GM12874 (cell line): ENCODE data around the gene KLHL3.

ENCODE experiments used
- TF ChIP-seq, protein P1 (sequence below): IDR thresholded peaks from 2 replicates; pipeline ENCODE4 v1.5.1; 2011; ENCODE audit warnings: low read depth, mild to moderate bottlenecking, control low read depth, low read length, moderate library complexity; ENCODE audit not compliant: insufficient read depth

The KLHL3 gene

DNA sequence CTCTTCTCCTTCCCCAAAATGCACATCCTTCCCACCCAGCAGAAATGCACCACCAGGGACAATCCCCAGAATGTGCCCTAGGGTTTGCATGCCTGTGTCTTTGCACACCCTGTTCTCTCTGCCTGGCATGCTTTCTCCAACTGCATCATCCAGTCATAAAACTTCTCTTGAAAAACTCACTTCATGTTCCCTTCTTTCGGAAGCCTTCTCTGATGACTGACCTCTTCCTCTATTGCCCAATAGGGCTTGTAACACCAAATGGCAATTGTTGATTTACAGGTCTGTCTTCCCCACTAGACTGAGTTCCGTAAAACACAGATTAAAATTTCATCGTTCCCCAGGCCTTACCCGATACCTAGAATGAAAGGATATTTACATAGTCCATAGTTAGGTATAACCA, 153.7 kb downstream of the KLHL3 start:
- TF ChIP-seq, protein P1, sequence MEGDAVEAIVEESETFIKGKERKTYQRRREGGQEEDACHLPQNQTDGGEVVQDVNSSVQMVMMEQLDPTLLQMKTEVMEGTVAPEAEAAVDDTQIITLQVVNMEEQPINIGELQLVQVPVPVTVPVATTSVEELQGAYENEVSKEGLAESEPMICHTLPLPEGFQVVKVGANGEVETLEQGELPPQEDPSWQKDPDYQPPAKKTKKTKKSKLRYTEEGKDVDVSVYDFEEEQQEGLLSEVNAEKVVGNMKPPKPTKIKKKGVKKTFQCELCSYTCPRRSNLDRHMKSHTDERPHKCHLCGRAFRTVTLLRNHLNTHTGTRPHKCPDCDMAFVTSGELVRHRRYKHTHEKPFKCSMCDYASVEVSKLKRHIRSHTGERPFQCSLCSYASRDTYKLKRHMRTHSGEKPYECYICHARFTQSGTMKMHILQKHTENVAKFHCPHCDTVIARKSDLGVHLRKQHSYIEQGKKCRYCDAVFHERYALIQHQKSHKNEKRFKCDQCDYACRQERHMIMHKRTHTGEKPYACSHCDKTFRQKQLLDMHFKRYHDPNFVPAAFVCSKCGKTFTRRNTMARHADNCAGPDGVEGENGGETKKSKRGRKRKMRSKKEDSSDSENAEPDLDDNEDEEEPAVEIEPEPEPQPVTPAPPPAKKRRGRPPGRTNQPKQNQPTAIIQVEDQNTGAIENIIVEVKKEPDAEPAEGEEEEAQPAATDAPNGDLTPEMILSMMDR = no peak

DNA sequence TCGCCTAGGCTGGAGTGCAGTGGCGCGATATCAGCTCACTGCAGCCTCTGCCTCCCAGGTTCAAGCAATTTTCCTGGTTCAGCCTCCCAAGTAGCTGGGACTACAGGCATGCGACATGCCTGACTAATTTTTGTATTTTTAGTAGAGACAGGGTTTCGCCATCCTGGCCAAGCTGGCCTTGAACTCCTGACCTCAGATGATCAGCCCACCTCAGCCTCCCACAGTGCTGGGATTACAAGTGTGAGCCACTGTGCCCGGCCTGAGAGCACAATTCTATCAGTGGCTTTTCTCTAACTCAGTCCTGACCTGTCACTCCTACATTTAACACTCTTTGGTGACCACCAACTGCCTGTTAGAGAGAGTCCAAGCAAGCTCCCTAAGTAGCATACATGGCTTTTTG, 154.1 kb downstream of the KLHL3 start:
- TF ChIP-seq, protein P1 = no peak

DNA sequence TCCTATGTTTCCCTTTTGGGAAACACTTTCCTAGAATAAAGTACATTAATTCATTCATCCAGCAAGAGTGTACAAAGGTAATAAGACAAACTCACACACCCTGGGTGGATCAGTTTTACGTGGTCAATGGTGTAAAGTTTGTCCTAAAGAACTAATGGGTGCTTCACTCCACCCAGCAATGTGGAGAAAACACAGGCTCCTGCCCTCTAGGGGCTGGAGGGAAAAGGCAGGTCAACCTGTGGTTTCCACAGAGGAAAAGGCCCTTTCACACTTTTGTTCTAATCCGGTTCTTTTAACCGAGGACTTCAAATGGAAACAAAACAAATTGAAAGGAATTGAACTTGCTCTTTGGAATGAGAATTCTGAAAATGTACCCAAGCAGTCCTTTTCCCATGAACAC, 155.9 kb downstream of the KLHL3 start:
- TF ChIP-seq, protein P1 = no peak

DNA sequence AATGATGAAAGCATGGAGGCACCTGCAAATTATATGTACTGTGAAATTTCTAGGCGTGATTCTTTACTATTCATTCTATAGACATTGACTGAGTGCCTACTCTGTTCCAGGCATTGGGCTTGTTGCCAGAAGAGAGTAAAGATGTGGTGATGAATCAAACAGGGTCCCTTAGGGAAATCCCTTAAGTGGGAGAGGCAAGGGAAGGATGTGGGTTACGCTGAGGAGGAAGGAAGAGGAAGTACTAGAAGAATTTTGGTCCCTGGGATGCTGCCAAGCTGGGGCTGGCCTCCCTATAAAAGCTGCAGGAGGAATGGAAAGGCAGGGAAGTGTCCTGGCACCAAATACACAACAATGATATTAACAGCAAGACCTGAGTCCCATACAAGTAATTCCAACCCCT, 160.0 kb downstream of the KLHL3 start:
- TF ChIP-seq, protein P1 = no peak

DNA sequence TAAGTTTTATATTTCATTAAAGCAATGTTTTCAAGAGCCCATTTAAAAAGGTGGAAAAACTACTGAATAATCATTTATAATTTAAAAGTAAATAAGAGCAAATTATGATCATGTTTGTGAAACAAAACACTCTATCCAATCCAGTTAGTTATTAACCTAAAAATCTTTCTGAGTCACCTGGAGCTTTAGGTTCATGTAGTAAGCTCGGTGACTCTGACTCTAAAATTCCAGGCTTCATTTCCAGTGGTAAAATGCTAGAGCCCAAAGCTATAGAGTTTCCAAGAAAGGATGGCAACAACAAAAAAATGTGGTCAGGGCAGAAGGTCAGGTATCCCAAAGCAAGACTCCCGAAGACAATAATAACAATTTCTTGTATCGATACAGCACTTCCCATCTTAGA, 160.7 kb downstream of the KLHL3 start:
- TF ChIP-seq, protein P1 = no peak

DNA sequence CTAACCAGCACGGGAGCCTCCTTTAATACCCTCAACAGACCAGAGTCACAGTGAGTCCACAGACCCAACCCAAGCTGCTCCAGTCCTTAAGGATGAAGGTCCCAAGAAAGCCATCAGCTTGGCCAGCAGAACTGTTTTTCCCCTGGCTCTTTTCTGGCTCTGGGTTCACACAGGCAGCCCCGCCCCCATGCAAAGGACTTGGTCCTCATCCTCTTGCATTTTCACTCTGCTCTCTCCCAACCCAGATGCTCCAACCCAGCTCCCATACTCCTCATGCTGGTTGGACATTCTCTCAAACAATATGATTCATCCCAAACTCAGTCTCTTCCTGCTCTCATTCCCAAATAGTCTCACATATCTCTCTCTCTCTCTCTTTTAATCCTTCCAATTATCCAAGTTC, 162.5 kb downstream of the KLHL3 start:
- TF ChIP-seq, protein P1 = no peak

DNA sequence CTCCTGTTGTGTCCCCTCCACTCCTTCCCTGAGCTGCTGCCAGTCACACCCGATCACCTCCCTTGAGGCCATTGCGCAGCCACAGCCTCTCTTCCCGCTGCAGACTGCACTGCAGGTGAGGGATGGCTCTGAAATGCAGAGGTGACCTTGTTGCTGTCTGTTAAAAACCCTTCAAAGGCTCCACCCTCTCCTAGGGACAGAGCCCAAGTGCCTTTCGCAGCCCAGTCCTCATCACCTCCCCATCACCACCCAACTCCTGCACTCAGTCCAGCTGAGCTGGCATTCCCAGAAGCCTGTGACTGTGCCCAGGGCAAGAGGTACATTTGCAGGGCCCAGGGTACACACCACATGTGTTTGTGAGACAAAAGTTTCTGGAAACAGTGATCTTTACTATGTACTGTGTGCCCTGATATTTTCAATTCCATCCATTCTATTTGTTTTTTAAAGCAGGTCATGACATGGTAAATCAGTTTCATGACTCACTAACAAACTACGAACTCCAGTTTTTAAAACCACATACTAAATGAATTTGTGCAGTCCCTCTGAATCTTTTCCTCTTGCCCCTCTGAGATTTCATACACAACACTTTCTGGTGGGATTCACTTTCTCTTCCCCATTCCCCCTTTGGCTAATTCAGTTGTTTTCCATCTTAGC, 163.7 kb downstream of the KLHL3 start:
- TF ChIP-seq, protein P1 = no peak
